ENCODE results near the gene PNKD. TPM values are rescaled to one million over a fixed set of nuclear protein-coding genes. Genes with fewer than 3 reads are reported as not detected.

Gene PNKD
- 56.2 and 61.1 TPM in 2 replicates for total RNA-seq

GRCh38 chr2:218269900-218270720 lies at the start of gene PNKD, which contains the start of gene AAMP:
PNKD (plus strand) TSS chr2:218270519; CDS start chr2:218270536, 17 bp downstream.
AAMP (minus strand) TSS chr2:218270137; CDS start chr2:218270086, 51 bp downstream.

GRCh38 chr2:218260742-218261422 lies 9.4 kb upstream of the PNKD start, which contains the start of gene GPBAR1:
GPBAR1 (plus strand) TSS chr2:218261015; CDS start chr2:218262725, 1,710 bp downstream.

GRCh38 chr2:218292048-218293014 lies 22.0 kb downstream of the PNKD start, which contains the start of gene TMBIM1:
TMBIM1 (minus strand) TSS chr2:218292503; CDS start chr2:218282141, 10,362 bp downstream.

GRCh38 chr2:218381916-218382366 lies 111.6 kb downstream of the PNKD start, which contains the start of gene SLC11A1:
SLC11A1 (plus strand) TSS chr2:218382273; CDS start chr2:218382369, 96 bp downstream.

Other genes starting within 250 kb of the PNKD start
- gene RUFY4, start 201.3 kb upstream of the PNKD start, total RNA-seq: not detected in 2 replicates
- gene CXCR2, start 144.5 kb upstream of the PNKD start, total RNA-seq: not detected in 2 replicates
- not detected in 2 replicates for gene CXCR1, start 103.6 kb upstream of the PNKD start, total RNA-seq
- 668 and 714 TPM in 2 replicates for gene ARPC2, start 53.3 kb upstream of the PNKD start, total RNA-seq
- gene GPBAR1, start 9.5 kb upstream of the PNKD start, total RNA-seq: 0.53 TPM in 1 of 2 replicates, not detected in the other
- gene AAMP, start 382 bp upstream of the PNKD start, total RNA-seq: 122 and 129 TPM in 2 replicates
- 215 and 219 TPM in 2 replicates for gene TMBIM1, start 22.0 kb downstream of the PNKD start, total RNA-seq
- not detected in 2 replicates for gene CATIP, start 86.3 kb downstream of the PNKD start, total RNA-seq
- 0.18 and 0.29 TPM in 2 replicates for gene SLC11A1, start 111.8 kb downstream of the PNKD start, total RNA-seq
- 67.0 and 84.8 TPM in 2 replicates for gene CTDSP1, start 129.3 kb downstream of the PNKD start, total RNA-seq
- not detected in 2 replicates for gene VIL1, start 148.6 kb downstream of the PNKD start, total RNA-seq

All from myometrial cell (primary cell).